Activated T-helper 17 cell treated with anti-CD3 and anti-CD28 coated beads, Interleukin-2, amount 50 U/mL, for 72 hours (primary cell): ENCODE results near the gene COX18. TPM values are rescaled to one million over a fixed set of nuclear protein-coding genes. Genes with fewer than 3 reads are reported as not detected.

ENCODE experiments used
- ATAC-seq: fragments of 150-1000 bp; cut with Tn5 transposase; replicated peaks from 2 replicates; pipeline ENCODE4 v1.10.0; 2021; ENCODE audit warnings: mild to moderate bottlenecking, moderate library complexity
- H3K27ac Mint-ChIP-seq: one replicate; pipeline ENCODE4 v1.8.0; 2022; ENCODE audit warnings: mixed read lengths
- H3K27me3 Mint-ChIP-seq: one replicate; pipeline ENCODE4 v1.8.0; 2022; ENCODE audit warnings: mixed read lengths
- H3K36me3 Mint-ChIP-seq: one replicate; pipeline ENCODE4 v1.8.0; 2022; ENCODE audit warnings: low read depth, mild to moderate bottlenecking, mixed read lengths
- H3K4me1 Mint-ChIP-seq: one replicate; pipeline ENCODE4 v1.8.0; 2022; ENCODE audit warnings: mixed read lengths
- H3K4me3 Mint-ChIP-seq: one replicate; pipeline ENCODE4 v1.8.0; 2022; ENCODE audit warnings: mild to moderate bottlenecking, mixed read lengths
- H3K9me3 Mint-ChIP-seq: one replicate; pipeline ENCODE4 v1.8.0; 2022; ENCODE audit warnings: mixed read lengths
- total RNA-seq, 2 donors: library from RNA; stranded (reverse); gene quantifications; one replicate each; pipeline ENCODE4 v1.2.3, GENCODE V29; 2022

COX18 gene, protein sequence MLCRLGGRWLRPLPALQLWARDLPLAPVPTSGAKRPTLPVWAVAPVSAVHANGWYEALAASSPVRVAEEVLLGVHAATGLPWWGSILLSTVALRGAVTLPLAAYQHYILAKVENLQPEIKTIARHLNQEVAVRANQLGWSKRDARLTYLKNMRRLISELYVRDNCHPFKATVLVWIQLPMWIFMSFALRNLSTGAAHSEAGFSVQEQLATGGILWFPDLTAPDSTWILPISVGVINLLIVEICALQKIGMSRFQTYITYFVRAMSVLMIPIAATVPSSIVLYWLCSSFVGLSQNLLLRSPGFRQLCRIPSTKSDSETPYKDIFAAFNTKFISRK
- total RNA-seq, result 10 to 100 TPM; 22.2 to 28.3 TPM

GRCh38 chr4:73069338-73070073 is at the start of gene COX18:
COX18 (minus strand) TSS chr4:73069716; CDS start chr4:73069649, 67 bp downstream.
- Mint-ChIP-seq H3K4me3 (peak within 1 kb of the TSS; percentile 89), H3K36me3 (peaks cover 60% of the 10 kb centered on the region), H3K27me3 (no peaks in the 10 kb centered on the region), H3K9me3 (no peaks in the 10 kb centered on the region), H3K4me1 (peaks cover 11% of the 10 kb centered on the region), H3K27ac (peak within 1 kb of the TSS; percentile 96)
- ATAC-seq, result peak; percentile 86

GRCh38 chr4:73109493-73109892 is 40.0 kb upstream of the COX18 start:
- Mint-ChIP-seq H3K4me1 (no peaks in the 10 kb centered on the region), H3K27me3 (no peaks in the 10 kb centered on the region), H3K4me3 (no peak overlapping the region), H3K27ac (no peak overlapping the region), H3K36me3 (peaks cover 31% of the 10 kb centered on the region), H3K9me3 (no peaks in the 10 kb centered on the region)
- ATAC-seq, result peak; percentile 28

DNA sequence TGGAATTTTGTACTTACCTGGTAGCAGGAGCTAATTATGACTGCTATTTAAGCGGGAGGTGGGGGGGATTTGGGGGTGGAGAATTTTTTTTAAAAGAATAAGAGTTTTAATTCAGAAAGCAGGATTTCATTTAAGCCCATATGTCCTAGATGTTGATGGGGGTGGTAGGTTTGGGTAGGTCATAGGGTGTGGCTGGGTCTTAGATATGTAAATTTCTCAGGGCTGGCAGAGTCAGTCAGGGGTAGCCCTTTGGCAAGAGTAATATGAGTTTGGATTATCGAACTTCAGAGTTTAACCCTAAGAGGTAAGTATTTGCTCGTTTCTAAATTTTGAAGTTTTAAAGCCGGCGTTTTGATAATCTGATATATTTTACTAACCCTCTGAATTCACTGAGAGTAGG is 35.2 kb upstream of the COX18 start:
- no peak for ATAC-seq
- Mint-ChIP-seq H3K27me3 (no peaks in the 10 kb centered on the region), H3K9me3 (no peaks in the 10 kb centered on the region), H3K27ac (peak overlapping the region; percentile 45), H3K36me3 (no peaks in the 10 kb centered on the region), H3K4me1 (peaks cover 5% of the 10 kb centered on the region), H3K4me3 (no peak overlapping the region)

DNA sequence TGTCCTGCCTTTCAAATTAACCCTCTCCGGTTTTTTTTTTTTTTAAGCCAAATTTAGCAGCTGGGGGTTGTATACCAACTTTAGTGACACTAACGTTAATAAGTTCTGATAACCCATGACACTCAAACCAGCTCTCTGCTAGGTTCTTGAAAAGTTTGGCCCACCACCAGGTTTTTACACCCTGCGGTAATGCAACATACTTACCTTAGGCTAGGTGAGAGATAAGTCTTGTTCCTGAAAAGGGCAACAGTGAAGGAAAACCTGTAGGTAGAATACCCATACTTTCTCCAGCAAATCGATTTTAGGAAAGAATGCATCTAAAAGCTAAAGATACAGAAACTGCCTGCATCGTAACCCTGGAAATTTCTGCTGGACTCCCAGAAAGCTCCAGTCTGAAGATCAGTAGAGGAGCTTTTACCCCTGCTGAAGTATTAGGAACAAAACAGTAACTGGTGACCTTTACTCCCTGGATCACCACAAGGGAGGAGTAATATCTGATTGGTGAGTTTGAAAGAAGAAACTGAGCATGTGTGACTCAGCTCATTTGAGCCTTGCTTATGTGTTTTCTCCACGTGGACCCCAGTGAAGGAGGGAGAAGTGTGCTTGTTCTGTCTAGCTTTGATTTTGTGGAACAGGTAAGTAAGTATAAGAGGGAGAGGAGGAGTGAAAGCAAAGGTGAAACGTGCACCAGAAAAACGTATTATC is 34.4 kb upstream of the COX18 start:
- Mint-ChIP-seq H3K27me3 (no peaks in the 10 kb centered on the region), H3K4me1 (peaks cover 5% of the 10 kb centered on the region), H3K36me3 (no peaks in the 10 kb centered on the region), H3K9me3 (no peaks in the 10 kb centered on the region), H3K27ac (peak overlapping the region; percentile 45), H3K4me3 (peak overlapping the region; percentile 15)
- ATAC-seq, result peak; percentile 43

GRCh38 chr4:73099143-73099542 is 29.6 kb upstream of the COX18 start:
- Mint-ChIP-seq H3K27ac (peak overlapping the region; percentile 81), H3K36me3 (no peaks in the 10 kb centered on the region), H3K4me3 (no peak overlapping the region), H3K27me3 (no peaks in the 10 kb centered on the region), H3K4me1 (peaks cover 2% of the 10 kb centered on the region), H3K9me3 (no peaks in the 10 kb centered on the region)
- no peak for ATAC-seq

DNA sequence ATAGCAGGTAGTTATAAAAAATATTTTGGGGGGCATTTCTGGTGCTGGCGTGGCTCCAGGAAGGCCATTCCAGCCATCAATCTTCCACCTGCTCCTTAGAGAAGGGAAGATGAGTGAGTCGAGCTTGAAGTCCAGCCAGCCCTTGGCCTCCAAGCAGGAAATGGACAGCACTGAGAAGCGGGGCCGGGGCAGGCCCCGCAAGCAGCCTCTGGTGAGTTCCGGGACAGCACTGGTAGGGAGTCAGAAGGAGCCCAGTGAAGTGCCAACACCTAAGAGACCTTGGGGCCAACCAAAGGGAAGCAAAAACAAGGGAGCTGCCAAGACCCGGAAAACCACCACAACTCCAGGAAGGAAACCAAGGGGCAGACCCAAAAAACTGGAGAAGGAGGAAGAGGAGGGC is 29.2 kb upstream of the COX18 start:
- no peaks in the 10 kb centered on the region for H3K27me3 Mint-ChIP-seq
- H3K27ac Mint-ChIP-seq, result peak overlapping the region; percentile 81
- H3K9me3 Mint-ChIP-seq, result no peaks in the 10 kb centered on the region
- no peak for ATAC-seq
- no peaks in the 10 kb centered on the region for H3K4me1 Mint-ChIP-seq
- H3K4me3 Mint-ChIP-seq, result no peak overlapping the region
- H3K36me3 Mint-ChIP-seq, result no peaks in the 10 kb centered on the region

GRCh38 chr4:73098016-73098415 is 28.5 kb upstream of the COX18 start:
- Mint-ChIP-seq H3K27me3 (no peaks in the 10 kb centered on the region), H3K4me1 (no peaks in the 10 kb centered on the region), H3K4me3 (no peak overlapping the region), H3K27ac (peak overlapping the region; percentile 81), H3K9me3 (no peaks in the 10 kb centered on the region), H3K36me3 (no peaks in the 10 kb centered on the region)
- ATAC-seq, result no peak

DNA sequence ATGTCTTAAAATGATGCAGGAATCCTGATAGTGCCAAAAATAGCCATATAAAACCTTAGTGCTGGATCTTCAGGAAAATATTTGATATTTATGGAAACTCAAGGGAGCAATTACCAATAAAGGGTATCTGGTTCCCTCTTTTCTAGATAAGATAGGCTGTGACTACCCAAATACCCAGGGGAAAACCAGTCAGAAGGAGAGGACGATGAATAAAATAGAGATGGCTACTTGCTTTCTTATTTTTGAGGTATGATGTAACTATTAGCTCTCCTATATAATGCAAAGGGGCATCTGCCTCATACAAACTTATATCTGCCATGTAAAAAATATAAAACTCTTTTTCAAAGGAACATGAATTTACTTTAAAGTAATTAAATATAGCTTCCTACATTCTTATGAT is 23.4 kb upstream of the COX18 start:
- no peak overlapping the region for H3K27ac Mint-ChIP-seq
- no peaks in the 10 kb centered on the region for H3K9me3 Mint-ChIP-seq
- H3K36me3 Mint-ChIP-seq, result peaks cover 9% of the 10 kb centered on the region
- H3K27me3 Mint-ChIP-seq, result no peaks in the 10 kb centered on the region
- no peak overlapping the region for H3K4me3 Mint-ChIP-seq
- ATAC-seq, result no peak
- H3K4me1 Mint-ChIP-seq, result peaks cover 10% of the 10 kb centered on the region

- Mint-ChIP-seq H3K4me1 (peaks cover 16% of the 10 kb centered on the region), H3K36me3 (peaks cover 18% of the 10 kb centered on the region), H3K9me3 (no peaks in the 10 kb centered on the region), H3K27me3 (no peaks in the 10 kb centered on the region), H3K4me3 (no peak overlapping the region), H3K27ac (peak overlapping the region; percentile 27)
- ATAC-seq, result no peak
Observed at GRCh38 chr4:73090738-73091137, 21.2 kb upstream of the COX18 start.

DNA sequence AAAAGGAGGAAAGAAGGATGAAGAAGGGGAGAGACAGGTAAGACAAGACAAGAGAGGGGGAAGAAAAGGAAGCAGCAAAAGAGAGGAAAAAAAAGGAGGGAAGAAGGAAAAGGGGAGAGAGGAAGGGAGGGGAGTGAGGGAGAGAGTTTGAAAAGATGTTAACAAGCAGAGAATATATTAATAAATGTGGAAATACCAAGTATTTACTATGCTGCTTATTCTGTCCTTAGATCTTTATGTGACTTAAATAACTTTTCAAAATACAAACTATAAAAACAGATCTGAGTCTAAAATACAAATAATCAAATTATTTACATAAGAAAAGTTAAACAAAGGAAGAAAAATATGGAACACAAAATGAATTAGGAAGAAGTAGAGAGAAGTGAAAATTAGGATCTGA is 18.4 kb upstream of the COX18 start:
- Mint-ChIP-seq H3K9me3 (no peaks in the 10 kb centered on the region), H3K4me1 (peaks cover 16% of the 10 kb centered on the region), H3K27me3 (no peaks in the 10 kb centered on the region), H3K4me3 (no peak overlapping the region), H3K27ac (peak overlapping the region; percentile 2), H3K36me3 (peaks cover 41% of the 10 kb centered on the region)
- no peak for ATAC-seq

DNA sequence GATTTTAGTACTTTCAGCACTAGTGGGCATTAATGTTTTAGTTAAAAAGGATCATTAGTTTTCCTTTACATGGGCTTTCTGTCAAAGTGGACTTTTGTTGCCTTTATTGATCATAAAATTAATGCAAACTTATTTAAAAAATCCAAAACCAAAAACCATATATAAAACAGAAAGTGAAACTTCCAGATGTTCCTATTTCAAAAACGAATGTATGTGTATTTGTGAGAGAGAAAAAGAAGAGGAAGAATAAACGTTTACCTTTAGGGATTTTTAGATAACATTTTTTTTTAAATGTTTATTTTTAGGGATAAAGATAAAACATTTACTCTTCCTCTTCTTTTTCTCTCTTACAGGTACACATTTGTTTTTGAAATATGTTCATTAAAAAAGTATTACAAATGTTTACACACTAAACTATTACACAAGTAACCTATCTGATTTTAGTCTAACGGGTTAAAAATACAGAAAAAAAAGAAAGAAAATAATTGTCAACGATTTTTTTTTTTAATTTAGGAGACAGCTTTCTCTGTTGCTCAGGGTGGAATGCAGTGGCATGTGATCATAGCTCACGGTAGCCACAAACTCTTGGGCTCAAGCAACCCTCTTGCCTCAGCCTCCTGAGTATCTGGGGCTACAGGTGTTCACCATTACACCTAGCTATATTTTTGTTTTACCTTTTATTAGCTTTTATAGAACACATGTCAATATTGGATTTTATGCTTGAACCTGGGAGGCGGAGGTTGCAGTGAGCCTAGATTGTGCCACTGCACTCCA is 16.8 kb upstream of the COX18 start:
- H3K9me3 Mint-ChIP-seq, result no peaks in the 10 kb centered on the region
- peak overlapping the region; percentile 57 for H3K4me3 Mint-ChIP-seq
- ATAC-seq, result peak; percentile 52
- H3K27ac Mint-ChIP-seq, result peak overlapping the region; percentile 46
- peaks cover 13% of the 10 kb centered on the region for H3K4me1 Mint-ChIP-seq
- no peaks in the 10 kb centered on the region for H3K27me3 Mint-ChIP-seq
- peaks cover 56% of the 10 kb centered on the region for H3K36me3 Mint-ChIP-seq

DNA sequence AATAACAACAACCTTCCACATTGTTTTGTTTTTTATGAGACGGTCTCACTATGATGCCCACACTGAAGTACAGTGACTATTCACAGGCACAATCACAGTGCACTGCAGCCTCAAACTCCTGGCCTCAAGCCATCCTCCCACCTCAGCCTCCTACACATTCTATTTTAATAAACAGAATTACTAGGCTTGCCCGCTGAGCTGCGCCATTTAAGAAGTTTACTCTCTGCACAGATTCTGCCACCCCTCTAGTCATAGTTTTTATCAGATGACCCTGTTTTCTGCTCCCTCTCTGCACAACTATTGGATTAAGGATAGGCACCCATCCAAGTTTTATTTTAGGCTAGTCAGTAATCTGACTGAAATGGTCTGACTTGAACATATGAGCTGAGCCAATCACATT is 11.3 kb upstream of the COX18 start:
- peaks cover 89% of the 10 kb centered on the region for H3K36me3 Mint-ChIP-seq
- H3K9me3 Mint-ChIP-seq, result no peaks in the 10 kb centered on the region
- no peaks in the 10 kb centered on the region for H3K27me3 Mint-ChIP-seq
- ATAC-seq, result peak; percentile 45
- peak overlapping the region; percentile 81 for H3K27ac Mint-ChIP-seq
- H3K4me3 Mint-ChIP-seq, result no peak overlapping the region
- peaks cover 13% of the 10 kb centered on the region for H3K4me1 Mint-ChIP-seq

DNA sequence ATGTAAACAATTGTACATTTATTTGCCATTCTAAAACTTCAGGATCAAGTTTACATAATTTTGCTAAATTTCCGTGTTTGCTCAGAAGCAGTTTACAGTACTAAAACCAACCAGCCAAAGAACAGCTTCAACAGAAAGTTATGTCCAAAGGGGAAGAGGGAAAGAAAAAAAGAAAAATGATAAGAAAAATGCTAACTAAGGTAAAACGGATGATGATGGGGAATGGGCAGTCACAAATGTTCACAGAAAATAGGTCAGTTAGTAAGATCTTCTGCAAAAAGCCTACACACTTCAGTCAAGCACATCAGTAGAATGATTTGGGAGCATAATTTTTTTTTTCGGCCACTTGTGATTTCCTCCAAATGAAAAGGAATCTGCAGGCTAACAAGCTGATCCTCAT is 6.3 kb upstream of the COX18 start:
- Mint-ChIP-seq H3K4me3 (no peak overlapping the region), H3K27ac (no peak overlapping the region), H3K36me3 (peaks cover 76% of the 10 kb centered on the region), H3K4me1 (peaks cover 7% of the 10 kb centered on the region), H3K27me3 (no peaks in the 10 kb centered on the region), H3K9me3 (no peaks in the 10 kb centered on the region)
- no peak for ATAC-seq

- Mint-ChIP-seq H3K27me3 (no peaks in the 10 kb centered on the region), H3K4me3 (peak overlapping the region; percentile 89), H3K4me1 (peaks cover 11% of the 10 kb centered on the region), H3K9me3 (no peaks in the 10 kb centered on the region), H3K27ac (peak overlapping the region; percentile 96), H3K36me3 (peaks cover 60% of the 10 kb centered on the region)
- peak; percentile 33 for ATAC-seq
Observed at GRCh38 chr4:73070074-73070390, 516 bp upstream of the COX18 start.
